Parathyroid adenoma (tissue), 2 donors: ENCODE data around the gene ATP8B2.
"Not testable (repeated sequence)": the region's sequence is repeated elsewhere in the genome, so short reads cannot be mapped to it uniquely, and the experiment has no call there.

Experiments
- H2AFZ ChIP-seq: fragments of 300-600 bp; sonication (generic); one replicate; pipeline ENCODE4 v1.7.0; 2017; ENCODE audit warnings: antibody characterized with exemption, mild to moderate bottlenecking
- H3K27ac ChIP-seq: fragments of 300-600 bp; sonication (generic); one replicate; pipeline ENCODE4 v1.7.0; 2017
- H3K27me3 ChIP-seq: fragments of 300-600 bp; sonication (generic); one replicate; pipeline ENCODE4 v1.7.0; 2017; ENCODE audit warnings: low read length; ENCODE audit not compliant: control insufficient read depth, insufficient read depth
- H3K36me3 ChIP-seq: fragments of 300-600 bp; sonication (generic); one replicate; pipeline ENCODE4 v1.7.0; 2017; ENCODE audit warnings: low read length; ENCODE audit not compliant: control insufficient read depth, insufficient read depth
- H3K4me1 ChIP-seq: fragments of 300-600 bp; sonication (generic); one replicate; pipeline ENCODE4 v1.7.0; 2017; ENCODE audit warnings: control low read depth
- H3K4me2 ChIP-seq: fragments of 300-600 bp; sonication (generic); one replicate; pipeline ENCODE4 v1.7.0; 2017; ENCODE audit warnings: low read length
- H3K4me3 ChIP-seq: fragments of 300-600 bp; sonication (generic); one replicate; pipeline ENCODE4 v1.7.0; 2017; ENCODE audit warnings: low read depth, low read length
- H3K79me2 ChIP-seq: fragments of 300-600 bp; sonication (generic); one replicate; pipeline ENCODE4 v1.7.0; 2017; ENCODE audit warnings: control low read depth
- H3K9ac ChIP-seq: fragments of 300-600 bp; sonication (generic); one replicate; pipeline ENCODE4 v1.7.0; 2017; ENCODE audit warnings: mild to moderate bottlenecking
- H3K9me3 ChIP-seq: fragments of 300-600 bp; sonication (generic); one replicate; pipeline ENCODE4 v1.7.0; 2017; ENCODE audit warnings: low read length; ENCODE audit not compliant: control insufficient read depth
- TF ChIP-seq, protein P1 (sequence below): fragments of 300-600 bp; sonication (generic); IDR thresholded peaks from one replicate; pipeline ENCODE4 v1.7.0; 2017; ENCODE audit warnings: antibody characterized with exemption, mild to moderate bottlenecking
- donor health status: primary hyperparathyroidism.

Gene ATP8B2, protein sequence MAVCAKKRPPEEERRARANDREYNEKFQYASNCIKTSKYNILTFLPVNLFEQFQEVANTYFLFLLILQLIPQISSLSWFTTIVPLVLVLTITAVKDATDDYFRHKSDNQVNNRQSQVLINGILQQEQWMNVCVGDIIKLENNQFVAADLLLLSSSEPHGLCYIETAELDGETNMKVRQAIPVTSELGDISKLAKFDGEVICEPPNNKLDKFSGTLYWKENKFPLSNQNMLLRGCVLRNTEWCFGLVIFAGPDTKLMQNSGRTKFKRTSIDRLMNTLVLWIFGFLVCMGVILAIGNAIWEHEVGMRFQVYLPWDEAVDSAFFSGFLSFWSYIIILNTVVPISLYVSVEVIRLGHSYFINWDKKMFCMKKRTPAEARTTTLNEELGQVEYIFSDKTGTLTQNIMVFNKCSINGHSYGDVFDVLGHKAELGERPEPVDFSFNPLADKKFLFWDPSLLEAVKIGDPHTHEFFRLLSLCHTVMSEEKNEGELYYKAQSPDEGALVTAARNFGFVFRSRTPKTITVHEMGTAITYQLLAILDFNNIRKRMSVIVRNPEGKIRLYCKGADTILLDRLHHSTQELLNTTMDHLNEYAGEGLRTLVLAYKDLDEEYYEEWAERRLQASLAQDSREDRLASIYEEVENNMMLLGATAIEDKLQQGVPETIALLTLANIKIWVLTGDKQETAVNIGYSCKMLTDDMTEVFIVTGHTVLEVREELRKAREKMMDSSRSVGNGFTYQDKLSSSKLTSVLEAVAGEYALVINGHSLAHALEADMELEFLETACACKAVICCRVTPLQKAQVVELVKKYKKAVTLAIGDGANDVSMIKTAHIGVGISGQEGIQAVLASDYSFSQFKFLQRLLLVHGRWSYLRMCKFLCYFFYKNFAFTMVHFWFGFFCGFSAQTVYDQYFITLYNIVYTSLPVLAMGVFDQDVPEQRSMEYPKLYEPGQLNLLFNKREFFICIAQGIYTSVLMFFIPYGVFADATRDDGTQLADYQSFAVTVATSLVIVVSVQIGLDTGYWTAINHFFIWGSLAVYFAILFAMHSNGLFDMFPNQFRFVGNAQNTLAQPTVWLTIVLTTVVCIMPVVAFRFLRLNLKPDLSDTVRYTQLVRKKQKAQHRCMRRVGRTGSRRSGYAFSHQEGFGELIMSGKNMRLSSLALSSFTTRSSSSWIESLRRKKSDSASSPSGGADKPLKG

GRCh38 chr1:154324669-154325582 lies at the start of gene ATP8B2:
TSS of gene ATP8B2 (plus strand) at chr1:154325525. CDS start at chr1:154328142, 2,617 bp downstream.
- Histone ChIP-seq H3K79me2 (no peaks in the 10 kb centered on the region), H3K4me3 (peak within 1 kb of the TSS; percentile 70), H3K9me3 (no peaks in the 10 kb centered on the region), H3K4me1 (peaks cover 3% of the 10 kb centered on the region), H3K36me3 (no peaks in the 10 kb centered on the region), H3K27me3 (no peaks in the 10 kb centered on the region), H3K27ac (peak within 1 kb of the TSS; percentile 53), H3K4me2 (peak within 1 kb of the TSS; percentile 95), H2AFZ (peak within 1 kb of the TSS; percentile 83), H3K9ac (no peak within 1 kb of the TSS)
- TF ChIP-seq, protein P1, sequence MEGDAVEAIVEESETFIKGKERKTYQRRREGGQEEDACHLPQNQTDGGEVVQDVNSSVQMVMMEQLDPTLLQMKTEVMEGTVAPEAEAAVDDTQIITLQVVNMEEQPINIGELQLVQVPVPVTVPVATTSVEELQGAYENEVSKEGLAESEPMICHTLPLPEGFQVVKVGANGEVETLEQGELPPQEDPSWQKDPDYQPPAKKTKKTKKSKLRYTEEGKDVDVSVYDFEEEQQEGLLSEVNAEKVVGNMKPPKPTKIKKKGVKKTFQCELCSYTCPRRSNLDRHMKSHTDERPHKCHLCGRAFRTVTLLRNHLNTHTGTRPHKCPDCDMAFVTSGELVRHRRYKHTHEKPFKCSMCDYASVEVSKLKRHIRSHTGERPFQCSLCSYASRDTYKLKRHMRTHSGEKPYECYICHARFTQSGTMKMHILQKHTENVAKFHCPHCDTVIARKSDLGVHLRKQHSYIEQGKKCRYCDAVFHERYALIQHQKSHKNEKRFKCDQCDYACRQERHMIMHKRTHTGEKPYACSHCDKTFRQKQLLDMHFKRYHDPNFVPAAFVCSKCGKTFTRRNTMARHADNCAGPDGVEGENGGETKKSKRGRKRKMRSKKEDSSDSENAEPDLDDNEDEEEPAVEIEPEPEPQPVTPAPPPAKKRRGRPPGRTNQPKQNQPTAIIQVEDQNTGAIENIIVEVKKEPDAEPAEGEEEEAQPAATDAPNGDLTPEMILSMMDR: peak; percentile 84

GRCh38 chr1:154276797-154277196 lies 48.5 kb upstream of the ATP8B2 start:
- H3K27me3 ChIP-seq: no peaks in the 10 kb centered on the region
- H3K4me1 ChIP-seq: peaks cover 3% of the 10 kb centered on the region
- TF ChIP-seq, protein P1: no peak
- H3K9ac ChIP-seq: no peak overlapping the region
- no peak overlapping the region for H3K4me3 ChIP-seq
- H3K36me3 ChIP-seq: no peaks in the 10 kb centered on the region
- no peak overlapping the region for H2AFZ ChIP-seq
- H3K4me2 ChIP-seq: no peak overlapping the region
- H3K27ac ChIP-seq: no peak overlapping the region
- no peaks in the 10 kb centered on the region for H3K9me3 ChIP-seq
- no peaks in the 10 kb centered on the region for H3K79me2 ChIP-seq

GRCh38 chr1:154287591-154287990 lies 37.7 kb upstream of the ATP8B2 start:
- H3K4me1 ChIP-seq, H3K9me3 ChIP-seq: not testable (repeated sequence)

GRCh38 chr1:154288661-154289060 lies 36.7 kb upstream of the ATP8B2 start:
- TF ChIP-seq, protein P1: no peak
- no peaks in the 10 kb centered on the region for H3K36me3 ChIP-seq
- H3K4me2 ChIP-seq: no peak overlapping the region
- H3K9me3 ChIP-seq: no peaks in the 10 kb centered on the region
- no peak overlapping the region for H3K4me3 ChIP-seq
- no peaks in the 10 kb centered on the region for H3K27me3 ChIP-seq
- no peaks in the 10 kb centered on the region for H3K79me2 ChIP-seq
- H3K27ac ChIP-seq: no peak overlapping the region
- H3K4me1 ChIP-seq: no peaks in the 10 kb centered on the region
- no peak overlapping the region for H3K9ac ChIP-seq
- no peak overlapping the region for H2AFZ ChIP-seq

More at GRCh38 chr1:154287591-154287990, 37.7 kb upstream of the ATP8B2 start:
- not testable (repeated sequence) for H3K9ac ChIP-seq, H3K79me2 ChIP-seq, H3K4me3 ChIP-seq, H3K27me3 ChIP-seq, H3K27ac ChIP-seq, H3K36me3 ChIP-seq, H2AFZ ChIP-seq, H3K4me2 ChIP-seq
